Neural cell (in vitro differentiated cells): ENCODE results near the gene ZBTB2. TPM values are rescaled to one million over a fixed set of nuclear protein-coding genes. Genes with fewer than 3 reads are reported as not detected.

Source experiments
- H2AFZ ChIP-seq: fragments of 200-600, 300-800 bp; sonication (generic), shearing (Covaris generic); 2 replicates; pipeline ENCODE4 v1.6.0; 2014; ENCODE audit warnings: low read depth, mild to moderate bottlenecking, antibody characterized with exemption, low read length, moderate library complexity
- H3F3A ChIP-seq: fragments of 200-600 bp; shearing (Covaris generic); 2 replicates; pipeline ENCODE4 v1.6.1; 2016; ENCODE audit warnings: mild to moderate bottlenecking, moderate library complexity, mixed read lengths, antibody characterized with exemption, low read length; ENCODE audit not compliant: insufficient read depth, poor library complexity, severe bottlenecking
- H3K27ac ChIP-seq: fragments of 200-600, 300-800 bp; sonication (generic), shearing (Covaris generic); 2 replicates; pipeline ENCODE4 v1.5.1; 2014; ENCODE audit warnings: mild to moderate bottlenecking, low read length, moderate library complexity
- H3K27me3 ChIP-seq: fragments of 300-800, 200-600 bp; sonication (generic), shearing (Covaris generic); 2 replicates; pipeline ENCODE4 v1.6.0; 2014; ENCODE audit warnings: mild to moderate bottlenecking, low read depth, low read length, moderate library complexity; ENCODE audit not compliant: insufficient read depth
- H3K36me3 ChIP-seq: fragments of 300-800, 200-600 bp; sonication (generic), shearing (Covaris generic); 2 replicates; pipeline ENCODE4 v1.5.1; 2014; ENCODE audit warnings: mild to moderate bottlenecking, antibody characterized with exemption, low read length, moderate library complexity; ENCODE audit not compliant: insufficient read depth
- H3K4me2 ChIP-seq: fragments of 300-800, 200-600 bp; sonication (generic), shearing (Covaris generic); 2 replicates; pipeline ENCODE4 v1.6.0; 2014; ENCODE audit warnings: mild to moderate bottlenecking, low read length
- H3K4me3 ChIP-seq: fragments of 300-800, 200-600 bp; sonication (generic), shearing (Covaris generic); 2 replicates; pipeline ENCODE4 v1.5.1; 2014; ENCODE audit warnings: mild to moderate bottlenecking, low read length, moderate library complexity
- H3K79me2 ChIP-seq: fragments of 200-600 bp; shearing (Covaris generic); replicated peaks from 2 replicates; pipeline ENCODE4 v1.6.0; 2014; ENCODE audit warnings: mild to moderate bottlenecking, low read length, moderate library complexity; ENCODE audit not compliant: insufficient read depth
- H3K9ac ChIP-seq: fragments of 300-800, 200-600 bp; sonication (generic), shearing (Covaris generic); 2 replicates; pipeline ENCODE4 v1.6.1; 2016; ENCODE audit warnings: mild to moderate bottlenecking, low read length, mixed read lengths
- H3K9me2 ChIP-seq: fragments of 200-600 bp; shearing (Covaris generic); 2 replicates; pipeline ENCODE4 v1.6.1; 2016; ENCODE audit warnings: mild to moderate bottlenecking, low read length, mixed read lengths; ENCODE audit not compliant: insufficient read depth
- H3K9me3 ChIP-seq: fragments of 200-600, 300-800 bp; sonication (generic), shearing (Covaris generic); 2 replicates; pipeline ENCODE4 v1.6.1; 2016; ENCODE audit warnings: mild to moderate bottlenecking, mixed run types, low read length, moderate library complexity, mixed read lengths
- H4K20me1 ChIP-seq: fragments of 200-600 bp; shearing (Covaris generic); 2 replicates; pipeline ENCODE4 v1.6.1; 2016; ENCODE audit warnings: mild to moderate bottlenecking, mixed run types; ENCODE audit not compliant: insufficient read depth
- CTCF ChIP-seq: fragments of 450-650 bp; IDR thresholded peaks from 2 replicates; pipeline ENCODE4 v1.5.1; 2014; ENCODE audit warnings: antibody characterized with exemption, mild to moderate bottlenecking, moderate library complexity; ENCODE audit not compliant: poor library complexity, severe bottlenecking
- EP300 ChIP-seq: fragments of 450-650 bp; conservative IDR thresholded peaks from 2 replicates; pipeline ENCODE4 v1.6.1; 2014; ENCODE audit warnings: antibody characterized with exemption, mild to moderate bottlenecking, moderate library complexity; ENCODE audit not compliant: poor library complexity, severe bottlenecking
- EZH2 ChIP-seq: fragments of 200-600, 300-800 bp; shearing (Covaris generic), sonication (generic); IDR thresholded peaks from 2 replicates; pipeline ENCODE4 v1.6.1; 2014; ENCODE audit warnings: antibody characterized with exemption, low read length, borderline replicate concordance, mild to moderate bottlenecking; ENCODE audit not compliant: insufficient read depth, poor library complexity, severe bottlenecking
- MXI1 ChIP-seq: fragments of 450-650 bp; conservative IDR thresholded peaks from 2 replicates; pipeline ENCODE4 v1.6.1; 2014; ENCODE audit warnings: antibody characterized with exemption, mild to moderate bottlenecking; ENCODE audit not compliant: poor library complexity, severe bottlenecking
- POLR2AphosphoS5 ChIP-seq: IDR thresholded peaks from 2 replicates; pipeline ENCODE4 v1.6.1; 2012
- RAD21 ChIP-seq: fragments of 450-650 bp; conservative IDR thresholded peaks from 2 replicates; pipeline ENCODE4 v1.6.1; 2014; ENCODE audit warnings: antibody characterized with exemption, mild to moderate bottlenecking, moderate library complexity
- SMC3 ChIP-seq: fragments of 450-650 bp; conservative IDR thresholded peaks from 2 replicates; pipeline ENCODE4 v1.6.1; 2014; ENCODE audit warnings: antibody characterized with exemption, mild to moderate bottlenecking, moderate library complexity; ENCODE audit not compliant: poor library complexity
- TAF1 ChIP-seq: IDR thresholded peaks from 2 replicates; pipeline ENCODE4 v1.6.1; 2012; ENCODE audit warnings: low read depth
- polyA plus RNA-seq: library from polyadenylated mRNA; depleted of rRNA; stranded (reverse); fragments of >200 nt; gene quantifications from 2 replicates; pipeline ENCODE4 v1.2.3, GENCODE V29; 2014
- TF ChIP-seq, protein P1 (sequence below): IDR thresholded peaks from 2 replicates; pipeline ENCODE4 v1.6.1; 2012; ENCODE audit warnings: borderline replicate concordance

Gene ZBTB2
- polyA plus RNA-seq, 1 donor from 2014 or later = 10.3 TPM

DNA sequence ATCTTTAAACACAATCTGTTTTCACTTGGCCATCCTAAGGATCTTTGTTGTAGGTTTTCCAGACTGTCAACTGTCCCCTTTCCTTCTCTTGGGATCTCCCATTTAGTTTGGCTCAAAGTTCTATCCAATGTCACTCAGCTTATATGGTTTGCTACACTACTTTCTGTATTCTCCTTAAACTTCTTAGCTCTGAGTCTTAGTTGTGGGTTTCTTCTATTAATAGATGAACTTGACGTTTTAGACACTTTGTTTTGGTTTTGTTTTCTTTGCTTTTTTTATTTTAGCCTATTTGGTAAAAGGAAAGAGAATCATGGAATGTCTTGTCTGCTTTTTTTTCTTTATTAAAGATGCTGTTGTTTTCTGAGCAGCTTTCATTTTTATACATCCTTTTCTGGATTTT, 49.1 kb upstream of the ZBTB2 start:
- Histone ChIP-seq H3K27ac (no peak overlapping the region), H3K4me3 (no peak overlapping the region)

GRCh38 chr6:151437401-151437800, 46.0 kb upstream of the ZBTB2 start:
- H4K20me1 ChIP-seq = no peaks in the 10 kb centered on the region
- no peaks in the 10 kb centered on the region for H3K9me2 ChIP-seq
- H3K4me2 ChIP-seq = no peak overlapping the region
- TF ChIP-seq RAD21 = no peak
- TF ChIP-seq CTCF = no peak
- TF ChIP-seq MXI1 = no peak
- no peak for TF ChIP-seq POLR2AphosphoS5
- TF ChIP-seq, protein P1, sequence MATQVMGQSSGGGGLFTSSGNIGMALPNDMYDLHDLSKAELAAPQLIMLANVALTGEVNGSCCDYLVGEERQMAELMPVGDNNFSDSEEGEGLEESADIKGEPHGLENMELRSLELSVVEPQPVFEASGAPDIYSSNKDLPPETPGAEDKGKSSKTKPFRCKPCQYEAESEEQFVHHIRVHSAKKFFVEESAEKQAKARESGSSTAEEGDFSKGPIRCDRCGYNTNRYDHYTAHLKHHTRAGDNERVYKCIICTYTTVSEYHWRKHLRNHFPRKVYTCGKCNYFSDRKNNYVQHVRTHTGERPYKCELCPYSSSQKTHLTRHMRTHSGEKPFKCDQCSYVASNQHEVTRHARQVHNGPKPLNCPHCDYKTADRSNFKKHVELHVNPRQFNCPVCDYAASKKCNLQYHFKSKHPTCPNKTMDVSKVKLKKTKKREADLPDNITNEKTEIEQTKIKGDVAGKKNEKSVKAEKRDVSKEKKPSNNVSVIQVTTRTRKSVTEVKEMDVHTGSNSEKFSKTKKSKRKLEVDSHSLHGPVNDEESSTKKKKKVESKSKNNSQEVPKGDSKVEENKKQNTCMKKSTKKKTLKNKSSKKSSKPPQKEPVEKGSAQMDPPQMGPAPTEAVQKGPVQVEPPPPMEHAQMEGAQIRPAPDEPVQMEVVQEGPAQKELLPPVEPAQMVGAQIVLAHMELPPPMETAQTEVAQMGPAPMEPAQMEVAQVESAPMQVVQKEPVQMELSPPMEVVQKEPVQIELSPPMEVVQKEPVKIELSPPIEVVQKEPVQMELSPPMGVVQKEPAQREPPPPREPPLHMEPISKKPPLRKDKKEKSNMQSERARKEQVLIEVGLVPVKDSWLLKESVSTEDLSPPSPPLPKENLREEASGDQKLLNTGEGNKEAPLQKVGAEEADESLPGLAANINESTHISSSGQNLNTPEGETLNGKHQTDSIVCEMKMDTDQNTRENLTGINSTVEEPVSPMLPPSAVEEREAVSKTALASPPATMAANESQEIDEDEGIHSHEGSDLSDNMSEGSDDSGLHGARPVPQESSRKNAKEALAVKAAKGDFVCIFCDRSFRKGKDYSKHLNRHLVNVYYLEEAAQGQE = no peak
- TF ChIP-seq EP300 = no peak
- TF ChIP-seq EZH2 = no peak
- TF ChIP-seq TAF1 = no peak
- no peak for TF ChIP-seq SMC3
- H3K27ac ChIP-seq = no peak overlapping the region
- peaks cover under 1% of the 10 kb centered on the region for H3K36me3 ChIP-seq
- no peak overlapping the region for H2AFZ ChIP-seq
- no peaks in the 10 kb centered on the region for H3F3A ChIP-seq
- no peak overlapping the region for H3K9ac ChIP-seq
- no peaks in the 10 kb centered on the region for H3K9me3 ChIP-seq
- no peak overlapping the region for H3K4me3 ChIP-seq
- no peaks in the 10 kb centered on the region for H3K27me3 ChIP-seq
- peaks cover 22% of the 10 kb centered on the region for H3K79me2 ChIP-seq

More for the DNA sequence above, 49.1 kb upstream of the ZBTB2 start:
- Histone ChIP-seq H3K36me3 (no peaks in the 10 kb centered on the region), H3K9me2 (no peaks in the 10 kb centered on the region), H4K20me1 (no peaks in the 10 kb centered on the region), H3K79me2 (peaks cover 31% of the 10 kb centered on the region), H3F3A (no peaks in the 10 kb centered on the region), H2AFZ (no peak overlapping the region), H3K9ac (no peak overlapping the region), H3K27me3 (no peaks in the 10 kb centered on the region), H3K9me3 (no peaks in the 10 kb centered on the region), H3K4me2 (no peak overlapping the region)
- no peak for TF ChIP-seq EP300
- no peak for TF ChIP-seq TAF1
- TF ChIP-seq EZH2 = no peak
